C4-2B (cell line): ENCODE results near the gene TCF3.

Experiments used
- CTCF ChIP-seq: fragments of 450-650 bp; conservative IDR thresholded peaks from 2 replicates; pipeline ENCODE4 v1.5.1; 2017; ENCODE audit warnings: mild to moderate bottlenecking
- ZFX ChIP-seq: fragments of 450-650 bp; IDR thresholded peaks from 2 replicates; pipeline ENCODE4 v1.6.1; 2017

GRCh38 chr19:1621574-1621973 lies 30.8 kb downstream of the TCF3 start:
- TF ChIP-seq CTCF (no peak), ZFX (no peak)
